CD14-positive monocyte (primary cell): ENCODE results near the gene LRBA. TPM values are rescaled to one million over a fixed set of nuclear protein-coding genes. Genes with fewer than 3 reads are reported as not detected.

Experiments
- DNase-seq, 3 donors: peaks; one replicate each; pipeline ENCODE4 v3.0.0-alpha.2; 2011 to 2022
- H2AFZ ChIP-seq: 2 replicates; pipeline ENCODE4 v1.6.0; 2012; ENCODE audit warnings: mild to moderate bottlenecking, low read depth, low read length, inconsistent platforms; ENCODE audit not compliant: insufficient read depth, poor library complexity, severe bottlenecking
- H3K27ac ChIP-seq, 2 donors: 1 replicate in 1 of 2; 2 replicates in 1 of 2; pipeline ENCODE4 v1.5.1; 2012 to 2013; ENCODE audit warnings: low read length in 2 of 2, control low read depth in 1 of 2, inconsistent platforms in 1 of 2, low read depth in 1 of 2, mild to moderate bottlenecking in 1 of 2
- H3K27me3 ChIP-seq, 2 donors: one replicate each; pipeline versions ENCODE4 v1.6.0 to v1.6.1; 2011 to 2013; ENCODE audit warnings: low read length in 2 of 2; ENCODE audit not compliant: control insufficient read depth in 2 of 2, insufficient read depth in 2 of 2
- H3K36me3 ChIP-seq, 2 donors: replicated peaks in 1 of 2; 1 replicate in 1 of 2; 2 replicates in 1 of 2; pipeline versions ENCODE4 v1.5.1 to v1.6.1; 2012 to 2013; ENCODE audit warnings: low read length in 2 of 2, control low read depth in 1 of 2, inconsistent platforms in 1 of 2, mild to moderate bottlenecking in 1 of 2; ENCODE audit not compliant: insufficient read depth in 2 of 2, control insufficient read depth in 1 of 2
- H3K4me1 ChIP-seq, 2 donors: 1 replicate in 1 of 2; 2 replicates in 1 of 2; pipeline versions ENCODE4 v1.5.1 to v1.6.1; 2012 to 2013; ENCODE audit warnings: low read length in 2 of 2, control low read depth in 1 of 2, inconsistent platforms in 1 of 2, mild to moderate bottlenecking in 1 of 2, moderate library complexity in 1 of 2; ENCODE audit not compliant: insufficient read depth in 2 of 2, control insufficient read depth in 1 of 2
- H3K4me2 ChIP-seq: replicated peaks from 2 replicates; pipeline ENCODE3; 2012; ENCODE audit warnings: low read length, moderate library complexity, mild to moderate bottlenecking; ENCODE audit not compliant: poor library complexity, severe bottlenecking; ENCODE audit errors: extremely low read depth
- H3K4me3 ChIP-seq, 3 experiments: fragments of 200-600 bp in 1 of 3; sonication (generic) in 1 of 3; replicated peaks in 1 of 3; 1 replicate in 2 of 3; 2 replicates in 1 of 3; pipeline ENCODE4 v1.5.1; 2011 to 2013; ENCODE audit warnings: low read length in 3 of 3, mild to moderate bottlenecking in 3 of 3, control low read depth in 2 of 3, low read depth in 2 of 3, inconsistent platforms in 1 of 3, moderate library complexity in 1 of 3
- H3K79me2 ChIP-seq: 2 replicates; pipeline ENCODE4 v1.6.0; 2012; ENCODE audit warnings: mild to moderate bottlenecking, control low read depth, inconsistent platforms, low read length, moderate library complexity; ENCODE audit not compliant: insufficient read depth
- H3K9ac ChIP-seq: 2 replicates; pipeline ENCODE4 v1.6.0; 2017; ENCODE audit warnings: low read length, mild to moderate bottlenecking; ENCODE audit not compliant: insufficient read depth, poor library complexity, severe bottlenecking
- H3K9me3 ChIP-seq, 2 donors: replicated peaks in 1 of 2; 1 replicate in 1 of 2; 2 replicates in 1 of 2; pipeline versions ENCODE4 v1.5.1 to v1.6.1; 2012 to 2013; ENCODE audit warnings: low read length in 2 of 2, control low read depth in 1 of 2; ENCODE audit not compliant: control insufficient read depth in 1 of 2, insufficient read depth in 1 of 2
- H4K20me1 ChIP-seq: 2 replicates; pipeline ENCODE4 v1.6.0; 2012; ENCODE audit warnings: mild to moderate bottlenecking, low read length, control low read depth, moderate library complexity; ENCODE audit not compliant: insufficient read depth
- H3K27ac Mint-ChIP-seq, 7 donors: one replicate each; pipeline ENCODE4 v1.8.0; 2020; ENCODE audit warnings: mild to moderate bottlenecking in 7 of 7, mixed read lengths in 7 of 7, moderate library complexity in 6 of 7, inconsistent platforms in 2 of 7
- H3K27me3 Mint-ChIP-seq, 3 donors: one replicate each; pipeline ENCODE4 v1.8.0; 2021 to 2022; ENCODE audit warnings: low read depth in 3 of 3, mild to moderate bottlenecking in 3 of 3, mixed read lengths in 3 of 3, moderate library complexity in 3 of 3, inconsistent platforms in 1 of 3
- H3K36me3 Mint-ChIP-seq, 2 donors: one replicate each; pipeline ENCODE4 v1.8.0; 2020; ENCODE audit warnings: mixed read lengths in 2 of 2, inconsistent platforms in 1 of 2, mild to moderate bottlenecking in 1 of 2
- H3K4me1 Mint-ChIP-seq: one replicate; pipeline ENCODE4 v1.8.0; 2020; ENCODE audit warnings: mild to moderate bottlenecking, mixed read lengths
- H3K4me3 Mint-ChIP-seq, 2 donors: one replicate each; pipeline ENCODE4 v1.8.0; 2020; ENCODE audit warnings: mild to moderate bottlenecking in 2 of 2, mixed read lengths in 2 of 2, moderate library complexity in 1 of 2
- H3K9me3 Mint-ChIP-seq, 7 donors: one replicate each; pipeline ENCODE4 v1.8.0; 2020 to 2022; ENCODE audit warnings: mixed read lengths in 7 of 7, mild to moderate bottlenecking in 6 of 7, moderate library complexity in 6 of 7, inconsistent platforms in 2 of 7
- CTCF ChIP-seq: fragments of 200-600 bp; IDR thresholded peaks from one replicate; pipeline ENCODE4 v1.8.0; 2022; ENCODE audit warnings: antibody characterized with exemption, mild to moderate bottlenecking
- WGBS: methylation state at CpG from one replicate; pipeline ENCODE4 v1.1.5; 2013; ENCODE audit warnings: missing lambda C conversion rate; ENCODE audit not compliant: insufficient coverage; 5-methylcytosine and 5-hydroxymethylcytosine counted together
- intact Hi-C, 2 donors: fragments of 100-400 bp; cut with micrococcal nuclease; formaldehyde crosslinking; loops; one replicate each; pipeline versions ENCODE4 v1.15.0 to v1.15.1; 2023
- polyA plus RNA-seq, 3 donors: library from polyadenylated mRNA; depleted of rRNA in 1 of 3; unstranded in 2 of 3; stranded (reverse) in 1 of 3; fragments of 300-500 nt in 2 of 3; fragments of >200 nt in 1 of 3; fragmentation: Illumina TruSeq in 2 of 3; gene quantifications; 1 replicate in 2 of 3; 2 replicates in 1 of 3; pipeline ENCODE4 v1.2.3, GENCODE V29; 2012 to 2021

The LRBA gene
- polyA plus RNA-seq, 3 donors: 1.5 to 5.5 (median 4.4) TPM

- H3K27me3 ChIP-seq: no peaks in the 10 kb centered on the region
- Mint-ChIP-seq H3K4me1 (no peaks in the 10 kb centered on the region), H3K36me3 (peaks cover 5% of the 10 kb centered on the region in 2 donors), H3K4me3 (no peak overlapping the region), H3K27ac (peak overlapping the region in 1 of 7 donors; percentile 61), H3K27me3 (no peaks in the 10 kb centered on the region), H3K9me3 (peaks cover 0 to 8% (median 0%) of the 10 kb centered on the region in 7 donors)
- H3K9ac ChIP-seq: no peak overlapping the region
- intact Hi-C loops: no loop called here
- no peaks in the 10 kb centered on the region for H3K9me3 ChIP-seq
- TF ChIP-seq CTCF: no peak
- H2AFZ ChIP-seq: no peak overlapping the region
- H3K4me1 ChIP-seq: no peaks in the 10 kb centered on the region
- H3K4me3 ChIP-seq: no peak overlapping the region
- no peak overlapping the region for H3K4me2 ChIP-seq
- no peaks in the 10 kb centered on the region for H4K20me1 ChIP-seq
- 93% methylated on average over 4 of the region's 4 CpGs for WGBS
- no peak overlapping the region for H3K27ac ChIP-seq
- no peak for DNase-seq
- H3K79me2 ChIP-seq: no peaks in the 10 kb centered on the region
- no peaks in the 10 kb centered on the region for H3K36me3 ChIP-seq
Measured at GRCh38 chr4:150419939-150420338, 595.1 kb downstream of the LRBA start.

GRCh38 chr4:150418757-150419410 is 596.2 kb downstream of the LRBA start:
- no peaks in the 10 kb centered on the region for H4K20me1 ChIP-seq
- no peaks in the 10 kb centered on the region for H3K36me3 ChIP-seq
- no peak overlapping the region for H3K9ac ChIP-seq
- H3K4me1 ChIP-seq: no peaks in the 10 kb centered on the region
- Mint-ChIP-seq H3K36me3 (peaks cover 5% of the 10 kb centered on the region in 2 donors), H3K27ac (no peak overlapping the region), H3K4me1 (no peaks in the 10 kb centered on the region), H3K9me3 (peaks cover 0 to 5% (median 0%) of the 10 kb centered on the region in 7 donors), H3K4me3 (no peak overlapping the region), H3K27me3 (no peaks in the 10 kb centered on the region)
- H3K4me3 ChIP-seq: no peak overlapping the region
- no peak overlapping the region for H3K4me2 ChIP-seq
- DNase-seq: no peak
- no CpG with 5 or more reads among the region's 4 CpGs for WGBS
- intact Hi-C loops: no loop called here
- H3K79me2 ChIP-seq: no peaks in the 10 kb centered on the region
- no peak overlapping the region for H3K27ac ChIP-seq
- no peak overlapping the region for H2AFZ ChIP-seq
- TF ChIP-seq CTCF: no peak
- no peaks in the 10 kb centered on the region for H3K27me3 ChIP-seq
- H3K9me3 ChIP-seq: no peaks in the 10 kb centered on the region
